Omental fat pad (tissue), 4 donors: ENCODE measurements around the gene TRHDE. TPM values are rescaled to one million over a fixed set of nuclear protein-coding genes. Genes with fewer than 3 reads are reported as not detected.

ENCODE experiments used
- ATAC-seq: fragments of 150-250 bp; one replicate; pipeline ENCODE4 v1.9.1; 2016; ENCODE audit warnings: mild to moderate bottlenecking, moderate library complexity; ENCODE audit not compliant: low FRiP score
- DNase-seq: peaks from one replicate; pipeline ENCODE4 v3.0.0-alpha.2; 2019; ENCODE audit warnings: low spot score
- CTCF ChIP-seq, 3 donors: fragments of 450-650 bp; IDR thresholded peaks; one replicate each; pipeline ENCODE4 v1.5.1; 2016 to 2017; ENCODE audit warnings: antibody characterized with exemption in 3 of 3, mild to moderate bottlenecking in 3 of 3, moderate library complexity in 2 of 3
- total RNA-seq, 4 donors: library from RNA; depleted of rRNA; stranded (reverse); fragments of >200 nt; gene quantifications; one replicate each; pipeline ENCODE4 v1.1.0, GENCODE V29; 2016

TRHDE gene
- total RNA-seq, 4 donors from 2014 or later: 12.8 to 34.8 (median 14.8) TPM

- ATAC-seq: no peak
- DNase-seq: no peak
- TF ChIP-seq CTCF (IDR thresholded peaks at IDR 0.05): no peak
These were observed 263.2 kb downstream of the TRHDE start for GRCh38 chr12:72535212-72535990.

DNA sequence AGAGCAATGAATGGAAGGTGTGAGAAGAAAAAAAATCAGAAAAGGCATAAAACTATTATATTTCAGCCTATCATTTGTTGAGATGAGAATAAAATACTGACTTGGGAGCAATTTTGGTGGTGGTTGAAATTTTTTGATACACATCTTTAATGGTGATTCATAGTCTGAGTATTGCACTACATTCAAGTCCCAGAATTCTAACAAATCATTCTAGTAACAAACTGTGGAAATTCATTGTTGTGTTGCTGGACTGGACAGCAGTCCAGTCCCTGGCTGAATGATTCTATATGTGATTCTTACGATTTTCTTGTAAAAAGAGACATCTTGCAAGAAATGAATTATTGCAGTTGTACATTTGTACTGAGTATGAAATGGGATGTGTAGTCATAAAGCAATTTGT is 268.6 kb downstream of the TRHDE start:
- ATAC-seq (no peak), DNase-seq (no peak)
- TF ChIP-seq CTCF (IDR thresholded peaks at IDR 0.05): no peak

GRCh38 chr12:72543777-72544467 is 271.8 kb downstream of the TRHDE start:
- ATAC-seq: no peak
- no peak for TF ChIP-seq CTCF (IDR thresholded peaks at IDR 0.05)
- no peak for DNase-seq

DNA sequence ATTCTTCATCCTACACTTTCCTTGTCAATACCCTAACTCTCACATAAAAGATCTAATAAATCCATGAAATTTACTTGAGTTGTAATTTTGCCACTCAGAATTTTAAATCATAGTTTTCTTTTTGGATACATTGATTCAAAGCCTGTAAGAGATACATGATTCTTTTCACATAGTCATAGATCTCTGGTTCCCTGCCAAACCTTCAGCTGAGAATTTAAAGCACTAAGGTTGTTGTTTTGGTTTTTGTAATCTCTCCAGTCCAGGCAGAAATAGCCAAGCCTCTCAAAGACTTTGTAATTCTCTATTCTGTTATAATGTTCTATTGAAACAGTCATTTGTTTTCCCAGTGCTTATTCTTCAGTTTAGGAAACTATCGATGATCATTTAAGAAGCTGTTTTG is 273.9 kb downstream of the TRHDE start:
- no peak for ATAC-seq
- TF ChIP-seq CTCF (IDR thresholded peaks at IDR 0.05): no peak
- no peak for DNase-seq

DNA sequence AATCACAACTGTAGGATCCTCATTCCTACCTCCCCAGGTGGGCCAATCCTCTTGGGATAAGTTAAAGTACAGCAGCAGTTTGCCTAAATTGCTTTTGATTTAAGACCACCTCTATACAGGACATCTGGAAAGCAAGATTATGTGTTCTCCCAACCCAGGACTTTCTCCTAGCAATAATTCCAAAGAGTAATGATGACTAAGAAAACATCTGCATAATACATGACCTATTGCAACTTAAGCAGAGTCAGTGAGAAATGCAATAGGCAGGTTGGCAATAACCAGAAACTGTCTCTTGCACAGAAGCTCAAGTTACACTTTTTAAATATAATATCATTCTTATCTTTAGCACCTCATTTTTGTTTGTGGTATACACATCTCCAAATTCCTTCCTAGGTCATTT is 275.4 kb downstream of the TRHDE start:
- DNase-seq: no peak

DNA sequence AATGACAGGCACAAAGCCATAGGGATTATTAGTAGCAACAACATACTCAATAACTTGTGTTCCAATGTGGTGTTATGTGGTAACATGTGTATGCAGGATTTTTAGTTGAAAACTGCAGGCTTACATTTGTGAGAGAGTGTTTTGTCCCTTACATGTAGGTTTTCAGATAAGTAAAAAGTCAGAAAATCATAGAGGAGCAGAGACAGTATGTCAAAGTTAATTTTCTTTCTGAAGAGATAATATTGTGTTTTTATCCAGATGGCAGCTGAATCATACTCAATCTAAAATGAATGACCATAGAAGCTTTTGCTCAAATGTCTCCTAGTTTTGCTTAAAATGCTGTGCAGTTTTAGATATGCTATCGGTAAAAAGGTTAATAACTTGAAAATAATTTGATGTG is 277.0 kb downstream of the TRHDE start:
- no peak for TF ChIP-seq CTCF (IDR thresholded peaks at IDR 0.05)
- DNase-seq: no peak
- no peak for ATAC-seq

More for the DNA sequence above, 275.4 kb downstream of the TRHDE start:
- TF ChIP-seq CTCF (IDR thresholded peaks at IDR 0.05): no peak
- ATAC-seq: no peak
